Measurements from ENCODE around the gene MUC15. TPM values are rescaled to one million over a fixed set of nuclear protein-coding genes. Genes with fewer than 3 reads are reported as not detected.

MUC15 gene
- total RNA-seq, 4 donors from 2014 or later = 0.28 TPM; not detected in 3

GRCh38 chr11:26573896-26574295 lies 1.8 kb upstream of the MUC15 start:
- no peak for DNase-seq
- H3K9me3 ChIP-seq = no peaks in the 10 kb centered on the region
- H3K27ac ChIP-seq = no peak overlapping the region
- H3K27me3 ChIP-seq = no peaks in the 10 kb centered on the region
- peaks cover 0 to 3% of the 10 kb centered on the region in 2 donors for H3K36me3 ChIP-seq
- no peak for TF ChIP-seq CTCF (IDR thresholded peaks at IDR 0.05)
- no peak for TF ChIP-seq POLR2A (IDR thresholded peaks at IDR 0.05)
- intact Hi-C loops (cut with DNase I; ENCODE audit: low total_unique reads) = no loop called here
- no peak overlapping the region for H3K4me3 ChIP-seq
- H3K4me1 ChIP-seq = no peaks in the 10 kb centered on the region

GRCh38 chr11:26572770-26573402 lies 823 bp upstream of the MUC15 start:
- H3K4me3 ChIP-seq = no peak overlapping the region
- H3K36me3 ChIP-seq = peaks cover 0 to 3% of the 10 kb centered on the region in 2 donors
- H3K27ac ChIP-seq = no peak overlapping the region
- no peaks in the 10 kb centered on the region for H3K27me3 ChIP-seq
- intact Hi-C loops (cut with DNase I; ENCODE audit: low total_unique reads) = no loop called here
- no peaks in the 10 kb centered on the region for H3K4me1 ChIP-seq
- no peak for DNase-seq
- TF ChIP-seq CTCF (IDR thresholded peaks at IDR 0.05) (no peak), POLR2A (IDR thresholded peaks at IDR 0.05) (no peak)
- no peaks in the 10 kb centered on the region for H3K9me3 ChIP-seq

GRCh38 chr11:26569646-26570045 lies 2.4 kb downstream of the MUC15 start:
- intact Hi-C loops (cut with DNase I; ENCODE audit: low total_unique reads) = no loop called here
- TF ChIP-seq CTCF (IDR thresholded peaks at IDR 0.05) (no peak), POLR2A (IDR thresholded peaks at IDR 0.05) (no peak)
- no peak overlapping the region for H3K4me3 ChIP-seq
- H3K27me3 ChIP-seq = no peaks in the 10 kb centered on the region
- H3K36me3 ChIP-seq = no peaks in the 10 kb centered on the region
- no peaks in the 10 kb centered on the region for H3K4me1 ChIP-seq
- DNase-seq = no peak
- H3K27ac ChIP-seq = no peak overlapping the region
- no peaks in the 10 kb centered on the region for H3K9me3 ChIP-seq

GRCh38 chr11:26558190-26558589 lies 13.9 kb downstream of the MUC15 start:
- no peak for DNase-seq
- no peaks in the 10 kb centered on the region for H3K27me3 ChIP-seq
- no peaks in the 10 kb centered on the region for H3K4me1 ChIP-seq
- H3K27ac ChIP-seq = no peak overlapping the region
- no peaks in the 10 kb centered on the region for H3K36me3 ChIP-seq
- TF ChIP-seq CTCF (IDR thresholded peaks at IDR 0.05) (no peak), POLR2A (IDR thresholded peaks at IDR 0.05) (no peak)
- no peaks in the 10 kb centered on the region for H3K9me3 ChIP-seq
- no peak overlapping the region for H3K4me3 ChIP-seq
- intact Hi-C loops (cut with DNase I; ENCODE audit: low total_unique reads) = no loop called here

GRCh38 chr11:26557666-26558065 lies 14.4 kb downstream of the MUC15 start:
- Histone ChIP-seq H3K4me1 (no peaks in the 10 kb centered on the region), H3K27ac (no peak overlapping the region), H3K36me3 (no peaks in the 10 kb centered on the region), H3K9me3 (no peaks in the 10 kb centered on the region), H3K4me3 (no peak overlapping the region), H3K27me3 (no peaks in the 10 kb centered on the region)
- TF ChIP-seq POLR2A (IDR thresholded peaks at IDR 0.05) (no peak), CTCF (IDR thresholded peaks at IDR 0.05) (no peak)
- intact Hi-C loops (cut with DNase I; ENCODE audit: low total_unique reads) = no loop called here
- DNase-seq = no peak
